WTC11 (cell line): Measurements from ENCODE around the gene RGS6. TPM values are rescaled to one million over a fixed set of nuclear protein-coding genes. Genes with fewer than 3 reads are reported as not detected.

Experiments
- ATAC-seq: fragments of 200-7000 bp; cut with Tn5 transposase; 2 replicates; pipeline ENCODE4 v1.10.0; 2021; ENCODE audit warnings: mild to moderate bottlenecking, moderate library complexity
- CTCF ChIA-PET: fragments of 300-600 bp; sonication (Branson Sonifier 250); formaldehyde crosslinking; loops from one replicate; lab custom pipeline; 2021; ENCODE audit warnings: antibody characterized with exemption; lab: Charles Lee
- POLR2A ChIA-PET: fragments of 350-600 bp; sonication (Branson Sonifier 250); formaldehyde crosslinking; loops from one replicate; lab custom pipeline; 2021; ENCODE audit warnings: antibody characterized with exemption; lab: Charles Lee
- DNase-seq: peaks from one replicate; pipeline ENCODE4 v3.0.0; 2021; ENCODE audit warnings: low spot score
- H3K27ac Mint-ChIP-seq: 2 replicates; pipeline ENCODE4 v1.8.0; 2021; ENCODE audit warnings: mixed read lengths
- H3K27me3 Mint-ChIP-seq: 2 replicates; pipeline ENCODE4 v1.8.0; 2021; ENCODE audit warnings: low read depth, mild to moderate bottlenecking, moderate library complexity, mixed read lengths
- H3K36me3 Mint-ChIP-seq: 2 replicates; pipeline ENCODE4 v1.8.0; 2021; ENCODE audit warnings: mixed read lengths
- H3K4me1 Mint-ChIP-seq: 2 replicates; pipeline ENCODE4 v1.8.0; 2022; ENCODE audit warnings: mixed read lengths
- H3K4me3 Mint-ChIP-seq: 2 replicates; pipeline ENCODE4 v1.8.0; 2021; ENCODE audit warnings: mild to moderate bottlenecking, moderate library complexity, mixed read lengths
- H3K9me3 Mint-ChIP-seq: 2 replicates; pipeline ENCODE4 v1.8.0; 2021; ENCODE audit warnings: mixed read lengths
- ATF2 ChIP-seq: sonication (generic); formaldehyde crosslinking; IDR thresholded peaks from 2 replicates; pipeline ENCODE4 v1.8.1; 2022; ENCODE audit warnings: low read depth, missing genetic modification reagents, borderline replicate concordance
- ATF3 ChIP-seq: sonication (generic); formaldehyde crosslinking; conservative IDR thresholded peaks from 2 replicates; pipeline ENCODE4 v1.8.1; 2022; ENCODE audit warnings: mild to moderate bottlenecking, missing genetic modification reagents
- CTCF ChIP-seq: fragments of 200-600 bp; IDR thresholded peaks from 2 replicates; pipeline ENCODE4 v1.8.0; 2022; ENCODE audit warnings: antibody characterized with exemption
- ESRRA ChIP-seq: sonication (generic); formaldehyde crosslinking; IDR thresholded peaks from 2 replicates; pipeline ENCODE4 v1.8.1; 2022; ENCODE audit warnings: mild to moderate bottlenecking, missing genetic modification reagents, borderline replicate concordance
- FOXP4 ChIP-seq: sonication (generic); formaldehyde crosslinking; IDR thresholded peaks from 2 replicates; pipeline ENCODE4 v1.8.0; 2022; ENCODE audit warnings: mild to moderate bottlenecking, missing genetic modification reagents
- JUN ChIP-seq: sonication (generic); formaldehyde crosslinking; IDR thresholded peaks from 2 replicates; pipeline ENCODE4 v1.8.0; 2023; ENCODE audit warnings: mild to moderate bottlenecking, missing genetic modification reagents
- MXD4 ChIP-seq: fragments of 250-450 bp; sonication (Bioruptor Pico); IDR thresholded peaks from 2 replicates; pipeline ENCODE4 v1.8.0; 2021; ENCODE audit warnings: mild to moderate bottlenecking, moderate library complexity, borderline replicate concordance
- NFYB ChIP-seq: sonication (generic); formaldehyde crosslinking; conservative IDR thresholded peaks from 2 replicates; pipeline ENCODE4 v1.8.0; 2022; ENCODE audit warnings: low read depth, missing genetic modification reagents
- NR2C2 ChIP-seq: sonication (generic); formaldehyde crosslinking; IDR thresholded peaks from 2 replicates; pipeline ENCODE4 v1.8.0; 2022; ENCODE audit warnings: mild to moderate bottlenecking, missing genetic modification reagents
- OVOL2 ChIP-seq: fragments of 250-450 bp; sonication (Bioruptor Pico); IDR thresholded peaks from 2 replicates; pipeline ENCODE4 v1.9.0; 2021; ENCODE audit warnings: mild to moderate bottlenecking, borderline replicate concordance
- SP1 ChIP-seq: sonication (generic); formaldehyde crosslinking; conservative IDR thresholded peaks from 2 replicates; pipeline ENCODE4 v1.8.1; 2022; ENCODE audit warnings: missing genetic modification reagents
- STAT6 ChIP-seq: sonication (generic); formaldehyde crosslinking; conservative IDR thresholded peaks from 2 replicates; pipeline ENCODE4 v1.8.1; 2023; ENCODE audit warnings: mild to moderate bottlenecking, low read depth, missing genetic modification reagents, moderate library complexity
- USF1 ChIP-seq: sonication (generic); formaldehyde crosslinking; IDR thresholded peaks from 2 replicates; pipeline ENCODE4 v1.8.0; 2022; ENCODE audit warnings: mild to moderate bottlenecking, missing genetic modification reagents
- USF2 ChIP-seq: sonication (generic); formaldehyde crosslinking; IDR thresholded peaks from 2 replicates; pipeline ENCODE4 v1.8.1; 2023; ENCODE audit warnings: mild to moderate bottlenecking, missing genetic modification reagents, moderate library complexity
- ZBTB21 ChIP-seq: sonication (generic); formaldehyde crosslinking; IDR thresholded peaks from 2 replicates; pipeline ENCODE4 v1.8.1; 2023; ENCODE audit warnings: mild to moderate bottlenecking, missing genetic modification reagents, borderline replicate concordance
- ZNF263 ChIP-seq: sonication (generic); formaldehyde crosslinking; IDR thresholded peaks from 2 replicates; pipeline ENCODE4 v1.8.1; 2022; ENCODE audit warnings: low read depth, mild to moderate bottlenecking, moderate library complexity, missing genetic modification reagents
- ZNF423 ChIP-seq: fragments of 250-450 bp; sonication (Bioruptor Pico); IDR thresholded peaks from 2 replicates; pipeline ENCODE4 v2.1.2; 2022; ENCODE audit warnings: mild to moderate bottlenecking, moderate library complexity
- total RNA-seq: library from RNA; stranded (reverse); gene quantifications from 3 replicates; pipeline ENCODE4 v1.2.3, GENCODE V29; 2021

RGS6 gene
- total RNA-seq, 1 experiment from 2014 or later = 1.0 TPM

GRCh38 chr14:72165229-72165698, 233.0 kb downstream of the RGS6 start:
- H3K4me3 Mint-ChIP-seq = no peak overlapping the region
- H3K4me1 Mint-ChIP-seq = peaks cover 12% of the 10 kb centered on the region
- ATAC-seq = no peak
- no peak for DNase-seq
- H3K27ac Mint-ChIP-seq = no peak overlapping the region
- no peaks in the 10 kb centered on the region for H3K36me3 Mint-ChIP-seq
- no peaks in the 10 kb centered on the region for H3K27me3 Mint-ChIP-seq
- TF ChIP-seq CTCF (no peak), ATF2 (CRISPR knock-in tag) (no peak), ZNF263 (CRISPR knock-in tag) (no peak), ZNF423 (CRISPR knock-in tag) (no peak), FOXP4 (CRISPR knock-in tag) (no peak), OVOL2 (CRISPR knock-in tag) (no peak), NR2C2 (no peak), SP1 (no peak)
- TF ChIP-seq, all 79 proteins: peak for 0
- CTCF ChIA-PET = no interaction called here
- H3K9me3 Mint-ChIP-seq = peaks cover 36% of the 10 kb centered on the region
- POLR2A ChIA-PET = no interaction called here

- DNase-seq = no peak
- TF ChIP-seq ESRRA (no peak), USF2 (CRISPR knock-in tag) (peak; percentile 92), USF1 (CRISPR knock-in tag) (peak; percentile 90), NFYB (CRISPR knock-in tag) (peak; percentile 94)
- Mint-ChIP-seq H3K27me3 (no peaks in the 10 kb centered on the region), H3K27ac (no peak overlapping the region), H3K9me3 (peaks cover 35% of the 10 kb centered on the region), H3K4me1 (peaks cover 10% of the 10 kb centered on the region), H3K4me3 (no peak overlapping the region), H3K36me3 (no peaks in the 10 kb centered on the region)
- POLR2A ChIA-PET = interaction anchor here (0.6 kb wide), 1 partner anchor 96 kb away, joined by 3 read pairs; no protein-coding TSS in a partner anchor
- peak; percentile 87 for ATAC-seq
- CTCF ChIA-PET = no interaction called here
These were observed 237.3 kb downstream of the RGS6 start for GRCh38 chr14:72169521-72169920.

- peaks cover 10% of the 10 kb centered on the region for H3K4me1 Mint-ChIP-seq
- ATAC-seq = no peak
- POLR2A ChIA-PET = no interaction called here
- TF ChIP-seq JUN (no peak), STAT6 (CRISPR knock-in tag) (no peak), CTCF (no peak), ATF3 (CRISPR knock-in tag) (no peak), ZBTB21 (CRISPR knock-in tag) (no peak), MXD4 (CRISPR knock-in tag) (no peak)
These were observed 239.8 kb downstream of the RGS6 start for GRCh38 chr14:72172049-72172448.

More at GRCh38 chr14:72172049-72172448, 239.8 kb downstream of the RGS6 start:
- no peak overlapping the region for H3K4me3 Mint-ChIP-seq
- H3K9me3 Mint-ChIP-seq = peaks cover 31% of the 10 kb centered on the region
- H3K27me3 Mint-ChIP-seq = no peaks in the 10 kb centered on the region
- CTCF ChIA-PET = no interaction called here
- H3K27ac Mint-ChIP-seq = no peak overlapping the region
- DNase-seq = no peak
- H3K36me3 Mint-ChIP-seq = no peaks in the 10 kb centered on the region
